ENCODE data around the gene WASL.

Gene WASL

GRCh38 chr7:123725586-123726171 is 23.1 kb downstream of the WASL start:
- no peak for TF ChIP-seq CTCF (IDR thresholded peaks at IDR 0.05)

- no peak for TF ChIP-seq CTCF (IDR thresholded peaks at IDR 0.05)
Measured at GRCh38 chr7:123724817-123725253, 24.0 kb downstream of the WASL start.

GRCh38 chr7:123723913-123724312 is 24.9 kb downstream of the WASL start:
- no peak for TF ChIP-seq CTCF (IDR thresholded peaks at IDR 0.05)

- no peak for TF ChIP-seq CTCF (IDR thresholded peaks at IDR 0.05)
Measured at GRCh38 chr7:123719197-123719721, 29.5 kb downstream of the WASL start.

GRCh38 chr7:123718773-123719172 is 30.0 kb downstream of the WASL start:
- no peak for TF ChIP-seq CTCF (IDR thresholded peaks at IDR 0.05)

- no peak for TF ChIP-seq CTCF (IDR thresholded peaks at IDR 0.05)
Measured at GRCh38 chr7:123717689-123718088, 31.1 kb downstream of the WASL start.

- no peak for TF ChIP-seq CTCF (IDR thresholded peaks at IDR 0.05)
Measured at GRCh38 chr7:123716877-123717276, 31.9 kb downstream of the WASL start.

- no peak for TF ChIP-seq CTCF (IDR thresholded peaks at IDR 0.05)
Measured at GRCh38 chr7:123715799-123716198, 33.0 kb downstream of the WASL start.

All from LNCAP (cell line).